Gastrocnemius medialis (tissue), 4 donors: ENCODE results near the gene CFAP77.

Experiments used
- CTCF ChIP-seq, 5 experiments: fragments of 450-650 bp in 3 of 5; fragments of 200-600 bp in 2 of 5; sonication (generic) in 2 of 5; IDR thresholded peaks in 4 of 5; conservative IDR thresholded peaks in 1 of 5; 1 replicate in 4 of 5; 2 replicates in 1 of 5; pipeline ENCODE4 v1.5.1; 2016 to 2019; ENCODE audit warnings: antibody characterized with exemption in 5 of 5, mild to moderate bottlenecking in 3 of 5, moderate library complexity in 3 of 5
- POLR2A ChIP-seq, 2 donors: fragments of 450-650 bp; IDR thresholded peaks; one replicate each; pipeline ENCODE4 v1.6.1; 2017; ENCODE audit warnings: antibody characterized with exemption in 2 of 2, mild to moderate bottlenecking in 2 of 2, moderate library complexity in 2 of 2

GRCh38 chr9:132622159-132622558, 212.1 kb downstream of the CFAP77 start:
- no peak for TF ChIP-seq POLR2A (IDR thresholded peaks at IDR 0.05)
- no peak for TF ChIP-seq CTCF (IDR thresholded peaks at IDR 0.05 in 4 of 5, conservative IDR thresholded peaks at IDR 0.05 in 1 of 5)
